ENCODE results near the gene RAB11FIP3.

RAB11FIP3 gene

DNA sequence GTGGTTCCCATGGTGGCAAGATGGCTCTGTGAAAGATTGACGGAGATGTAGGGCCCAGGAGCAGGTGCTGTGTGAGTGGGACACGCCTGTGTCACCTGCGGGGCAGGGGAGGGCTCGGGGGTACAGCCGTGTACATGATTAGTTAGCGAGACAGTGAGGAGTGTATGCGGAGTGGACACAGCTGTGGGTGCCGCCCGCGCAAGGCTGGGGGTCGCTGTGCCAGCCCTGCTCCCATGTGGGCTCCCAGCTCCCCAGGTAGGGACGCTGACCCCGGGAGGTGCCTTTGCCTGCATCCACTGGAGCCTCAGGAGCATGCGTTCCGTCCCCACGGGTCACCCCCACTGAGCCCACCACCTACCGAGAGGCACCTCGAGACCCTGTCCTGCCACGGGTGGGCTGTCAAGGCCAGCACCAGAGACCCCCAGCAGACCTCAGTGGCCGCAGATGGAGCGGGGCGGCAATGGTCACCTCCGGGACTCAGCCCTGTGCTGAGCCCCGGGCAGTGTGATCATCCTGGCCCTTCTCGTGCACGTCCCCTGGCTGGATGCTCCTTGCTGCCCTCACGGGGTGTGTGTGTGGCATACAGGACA, 109.5 kb downstream of the RAB11FIP3 start:
- DNase-seq = no peak

DNA sequence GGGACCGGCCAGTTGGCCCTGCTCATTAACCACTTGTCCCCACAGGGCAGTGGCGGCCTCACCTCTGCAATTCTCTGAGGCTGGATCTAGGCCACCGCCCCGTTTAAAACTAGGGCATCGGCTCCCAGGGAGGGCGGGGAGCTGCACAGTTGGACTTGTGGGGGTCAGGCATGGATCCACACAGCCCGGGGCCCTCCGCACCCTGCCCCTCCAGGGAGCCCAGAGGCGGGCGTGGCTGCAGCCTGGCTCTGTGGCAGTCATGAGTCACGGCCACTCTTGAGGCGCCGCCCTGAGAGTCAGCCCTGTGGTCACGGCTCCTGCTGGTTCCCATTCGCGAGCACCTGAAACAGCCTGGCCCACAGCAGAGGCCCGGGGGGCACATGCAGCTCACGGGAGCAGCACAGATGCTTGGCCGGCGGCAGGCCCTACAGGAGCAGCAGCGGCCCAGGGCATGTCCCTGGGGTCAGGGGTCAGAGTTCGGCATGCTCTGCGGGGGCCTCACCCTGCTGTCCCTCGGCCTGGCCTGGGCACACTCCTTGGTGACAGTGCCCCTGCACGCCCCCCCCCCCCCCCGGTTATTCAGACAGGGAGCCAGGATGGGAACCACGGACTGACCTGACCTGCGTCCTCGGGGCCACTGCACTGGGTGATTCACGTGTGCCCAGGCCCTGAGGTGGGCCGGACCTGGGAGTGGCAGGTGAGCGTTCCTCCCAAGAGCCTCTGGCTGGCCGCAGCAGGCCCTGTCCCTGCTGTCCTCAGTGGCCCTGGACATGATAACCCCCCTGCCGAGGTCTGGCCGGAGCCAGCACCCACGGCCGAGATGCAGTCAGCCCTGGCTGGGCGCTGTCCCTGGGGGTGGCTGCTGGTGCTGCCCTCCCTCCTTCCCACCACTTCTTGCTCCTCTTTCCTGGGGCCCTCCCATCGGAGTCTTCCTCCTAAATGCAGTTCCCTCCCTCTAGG, 110.3 kb downstream of the RAB11FIP3 start:
- DNase-seq = no peak

DNA sequence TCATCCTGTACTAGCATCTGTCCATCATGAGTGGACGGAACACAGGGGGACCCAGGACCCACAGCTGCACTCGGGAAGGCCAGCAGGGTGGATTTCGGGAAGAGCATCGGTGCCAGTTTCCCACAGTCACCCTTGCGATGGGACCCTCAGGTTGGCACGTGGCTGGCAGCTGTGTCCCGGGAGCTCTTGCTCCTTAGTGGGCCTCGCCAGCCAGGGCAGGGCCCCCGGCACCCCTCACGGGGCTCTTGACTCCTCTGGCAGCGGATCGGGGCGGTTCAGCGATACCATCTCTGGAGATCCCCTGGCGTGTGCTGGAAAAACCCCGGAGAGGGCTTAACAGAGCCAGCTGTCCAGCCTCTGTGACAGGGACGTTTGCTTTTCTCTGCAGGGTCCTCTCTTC, 111.3 kb downstream of the RAB11FIP3 start:
- no peak for DNase-seq

GRCh38 chr16:537415-538335, 112.2 kb downstream of the RAB11FIP3 start:
- no peak for DNase-seq

DNA sequence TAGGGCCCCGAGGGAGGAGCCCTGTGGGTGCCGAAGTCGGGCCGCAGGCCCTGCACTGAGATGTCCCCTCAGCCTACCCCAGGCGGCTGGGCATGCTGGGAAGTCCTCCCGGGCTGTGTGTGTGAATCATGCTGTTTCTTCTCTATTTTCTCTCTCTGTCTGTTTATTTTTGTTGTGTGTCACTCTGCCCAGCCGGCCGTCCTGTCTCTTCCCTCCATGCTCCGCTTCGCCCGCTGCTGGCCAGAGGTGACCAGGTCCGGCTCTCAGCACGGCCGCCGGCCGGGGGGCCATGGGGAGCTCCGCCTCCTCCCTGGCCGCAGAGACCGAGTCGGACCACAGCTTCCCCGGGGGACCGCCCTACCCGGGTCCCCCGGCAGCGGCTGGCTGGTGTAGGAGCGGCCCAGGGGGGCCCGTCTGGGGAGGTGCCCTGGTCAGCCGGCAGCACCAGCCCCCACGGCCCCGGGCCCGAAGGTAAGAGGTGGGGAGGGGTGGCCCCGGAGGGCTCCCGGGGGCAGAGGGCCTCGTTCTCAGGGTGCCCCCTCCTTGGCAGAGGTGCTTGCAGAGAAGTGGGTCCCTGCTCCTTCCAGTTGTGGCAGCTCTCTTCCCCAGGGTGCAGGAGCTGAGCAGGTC, 114.6 kb downstream of the RAB11FIP3 start:
- DNase-seq = no peak

DNA sequence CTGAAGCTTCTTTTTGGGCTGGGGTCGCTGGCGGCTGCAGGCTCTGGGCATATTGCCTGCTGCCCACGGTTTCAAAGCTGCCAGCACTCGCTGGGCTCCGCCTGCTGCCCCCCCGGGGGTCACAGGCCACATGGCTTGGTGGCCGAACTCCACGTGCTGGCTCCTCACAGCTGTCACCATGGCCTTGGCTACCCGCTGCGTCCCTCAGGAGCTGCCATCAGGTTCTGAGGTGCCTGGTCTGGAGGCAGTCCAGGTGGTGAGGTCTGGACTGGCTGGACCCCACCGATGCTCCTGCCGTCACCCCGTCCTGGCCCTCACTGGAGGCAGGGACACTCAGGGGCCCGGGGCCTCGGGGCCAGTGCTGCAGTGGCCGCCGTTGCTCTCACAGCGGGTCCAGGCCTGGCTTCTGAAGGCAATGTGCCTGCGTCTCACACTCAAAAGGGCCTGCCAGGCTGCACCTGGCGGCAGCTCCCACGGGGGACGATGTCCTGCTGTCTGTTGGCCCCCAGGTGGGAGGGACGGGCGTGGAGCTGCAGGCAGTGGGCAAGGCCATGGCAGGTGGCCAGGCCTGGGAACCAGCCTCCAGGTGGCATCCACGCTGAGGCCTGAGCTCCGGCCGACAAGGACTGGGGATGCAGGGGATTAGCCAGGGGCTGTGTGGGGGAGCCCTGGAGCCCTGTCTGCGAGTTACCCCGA, 115.3 kb downstream of the RAB11FIP3 start:
- no peak for DNase-seq

DNA sequence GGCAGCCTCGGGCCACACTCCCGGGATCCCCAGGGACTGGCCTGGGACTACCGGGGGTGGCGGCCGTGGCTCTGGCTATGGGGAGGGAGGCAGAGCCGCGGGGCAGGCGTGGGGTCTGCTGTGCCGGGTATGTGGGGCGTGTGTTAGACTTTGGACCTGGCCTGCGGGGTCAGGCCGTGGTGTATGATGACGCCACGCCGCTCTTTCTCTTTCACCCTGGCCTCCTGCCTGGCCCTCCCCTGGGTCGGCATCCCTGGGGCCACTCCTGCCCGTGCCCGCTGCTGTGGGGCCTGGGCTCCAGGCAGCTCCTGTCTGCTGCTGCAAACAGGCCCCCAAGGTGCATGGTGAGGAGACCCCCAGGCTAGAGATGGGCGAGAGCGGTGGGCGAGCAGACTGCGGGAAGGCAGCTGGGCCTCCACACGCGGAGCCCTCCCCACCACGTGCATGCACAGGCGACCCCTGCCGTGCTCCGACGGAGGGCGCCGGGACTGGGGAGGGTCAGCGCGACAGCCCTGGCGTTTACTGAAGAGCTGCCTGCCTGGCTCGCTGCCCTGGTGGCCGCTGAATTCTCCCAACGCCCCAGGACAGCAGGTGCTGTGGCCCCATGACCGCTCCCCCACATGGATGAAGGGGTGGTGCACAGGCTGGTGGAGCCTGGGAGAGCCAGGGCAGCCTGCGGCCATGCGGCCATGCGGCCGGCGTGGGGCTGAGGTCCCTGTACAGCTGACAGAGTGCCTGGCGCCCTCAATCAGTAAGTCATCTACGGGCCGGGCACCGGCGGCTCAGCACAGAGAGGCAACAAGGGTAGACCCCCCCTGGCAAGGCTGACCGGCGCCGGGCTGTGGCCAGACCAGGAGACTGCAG, 118.1 kb downstream of the RAB11FIP3 start:
- no peak for DNase-seq

DNA sequence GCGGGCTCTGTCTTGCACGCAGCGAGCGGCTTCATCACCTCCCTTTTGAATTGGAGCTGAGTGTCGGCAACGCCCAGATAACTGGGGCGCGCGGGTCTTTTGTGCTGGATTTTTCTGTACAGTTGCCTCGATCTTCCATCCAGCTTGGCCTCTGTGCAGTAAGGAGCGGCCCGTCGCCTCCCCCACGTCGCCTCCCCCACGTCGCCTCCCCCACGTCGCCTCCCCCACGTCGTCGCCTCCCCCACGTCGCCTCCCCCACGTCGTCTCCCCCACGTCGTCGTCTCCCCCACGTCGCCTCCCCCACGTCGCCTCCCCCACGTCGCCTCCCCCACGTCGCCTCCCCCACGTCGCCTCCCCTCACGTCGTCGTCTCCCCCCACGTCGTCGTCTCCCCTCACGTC, 119.1 kb downstream of the RAB11FIP3 start:
- DNase-seq = no peak

GRCh38 chr16:546909-547770, 121.7 kb downstream of the RAB11FIP3 start:
- peak; percentile 53 for DNase-seq

GRCh38 chr16:548586-548985, 123.1 kb downstream of the RAB11FIP3 start:
- no peak for DNase-seq

DNA sequence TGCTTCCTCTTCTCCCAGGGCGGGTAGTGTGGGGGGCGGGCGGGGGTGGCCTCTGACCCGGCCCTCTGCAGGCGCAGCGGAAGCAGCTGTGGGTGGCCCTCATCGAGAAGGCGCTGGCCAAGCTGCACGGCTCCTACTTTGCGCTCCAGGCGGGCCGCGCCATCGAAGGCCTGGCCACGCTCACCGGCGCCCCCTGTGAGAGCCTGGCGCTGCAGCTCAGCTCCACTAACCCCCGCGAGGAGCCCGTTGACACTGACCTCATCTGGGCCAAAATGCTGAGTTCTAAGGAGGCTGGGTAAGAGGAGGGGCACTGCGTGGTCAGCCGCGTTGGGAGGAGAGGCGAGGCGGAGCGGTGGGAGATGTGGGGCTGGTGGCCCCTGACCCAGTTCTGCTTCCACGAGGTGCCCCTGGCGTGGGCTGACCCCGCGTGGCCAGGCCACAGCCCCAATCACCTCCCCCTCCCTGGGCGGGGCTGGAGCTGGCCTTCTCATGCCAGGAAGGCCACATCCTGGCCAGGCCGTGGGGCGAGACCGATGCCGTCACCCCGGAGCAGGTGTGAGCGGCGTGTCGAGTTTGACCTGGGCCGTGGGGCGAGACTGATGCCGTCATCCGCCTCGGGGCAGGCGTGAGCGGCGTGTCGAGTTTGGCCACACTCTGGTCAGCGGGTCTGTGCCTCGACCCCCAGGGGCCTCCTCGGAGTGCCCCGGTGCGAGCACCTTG, 124.3 kb downstream of the RAB11FIP3 start:
- DNase-seq = no peak

GRCh38 chr16:551210-551609, 125.8 kb downstream of the RAB11FIP3 start:
- no peak for DNase-seq

DNA sequence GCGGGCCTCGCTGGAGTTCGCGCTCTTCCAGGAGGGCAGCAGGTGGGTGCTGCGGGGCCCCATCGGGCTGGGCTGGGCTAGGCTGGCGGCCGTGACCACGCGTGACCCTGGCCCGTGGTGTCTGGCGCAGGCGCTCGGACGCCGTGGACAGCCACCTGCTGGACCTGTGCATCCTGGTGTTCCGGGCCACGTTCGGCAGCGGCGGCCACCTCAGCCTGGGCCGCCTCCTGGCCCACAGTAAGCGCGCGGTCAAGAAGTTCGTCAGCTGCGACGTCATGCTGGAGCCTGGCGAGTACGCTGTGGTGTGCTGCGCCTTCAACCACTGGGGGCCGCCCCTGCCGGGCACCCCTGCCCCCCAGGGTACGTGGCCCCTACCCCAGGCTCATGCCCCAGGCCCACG, 126.7 kb downstream of the RAB11FIP3 start:
- DNase-seq = no peak

DNA sequence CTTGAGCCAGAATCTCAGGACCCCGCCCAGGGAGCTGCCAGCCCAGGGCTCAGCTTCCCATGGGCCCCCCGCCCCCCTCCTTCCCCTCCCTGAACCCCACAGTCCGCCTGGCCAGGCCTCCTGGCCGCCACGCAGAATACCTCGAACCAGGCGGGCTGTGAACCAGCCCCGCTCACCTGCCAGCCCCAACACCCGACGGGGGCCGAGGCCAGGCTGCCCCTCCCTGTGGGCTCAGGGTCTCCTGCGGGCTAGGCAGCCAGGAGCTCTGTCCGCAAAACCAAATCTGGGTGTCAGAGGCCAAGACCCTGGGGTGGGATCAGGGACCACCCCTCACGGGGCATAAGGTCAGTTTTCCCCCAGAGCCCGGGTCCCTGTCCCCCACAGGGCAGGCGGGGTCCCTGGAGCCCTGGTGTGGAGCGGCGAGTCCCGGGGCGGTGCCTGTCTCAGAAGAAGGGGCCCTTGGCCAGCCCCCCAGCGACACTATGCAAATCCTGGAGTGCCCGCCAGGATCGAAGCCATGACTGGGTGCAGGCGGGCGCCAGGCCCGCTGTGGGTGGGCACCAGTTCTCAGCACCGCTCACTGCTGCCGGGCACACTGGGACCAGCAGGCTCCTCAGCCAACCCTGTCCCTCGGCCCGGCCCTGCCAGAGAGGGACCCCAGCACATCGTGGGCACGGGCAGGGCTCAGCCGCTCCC, 128.3 kb downstream of the RAB11FIP3 start:
- DNase-seq = no peak

- DNase-seq = no peak
Observed at GRCh38 chr16:554297-554621, 128.8 kb downstream of the RAB11FIP3 start.

DNA sequence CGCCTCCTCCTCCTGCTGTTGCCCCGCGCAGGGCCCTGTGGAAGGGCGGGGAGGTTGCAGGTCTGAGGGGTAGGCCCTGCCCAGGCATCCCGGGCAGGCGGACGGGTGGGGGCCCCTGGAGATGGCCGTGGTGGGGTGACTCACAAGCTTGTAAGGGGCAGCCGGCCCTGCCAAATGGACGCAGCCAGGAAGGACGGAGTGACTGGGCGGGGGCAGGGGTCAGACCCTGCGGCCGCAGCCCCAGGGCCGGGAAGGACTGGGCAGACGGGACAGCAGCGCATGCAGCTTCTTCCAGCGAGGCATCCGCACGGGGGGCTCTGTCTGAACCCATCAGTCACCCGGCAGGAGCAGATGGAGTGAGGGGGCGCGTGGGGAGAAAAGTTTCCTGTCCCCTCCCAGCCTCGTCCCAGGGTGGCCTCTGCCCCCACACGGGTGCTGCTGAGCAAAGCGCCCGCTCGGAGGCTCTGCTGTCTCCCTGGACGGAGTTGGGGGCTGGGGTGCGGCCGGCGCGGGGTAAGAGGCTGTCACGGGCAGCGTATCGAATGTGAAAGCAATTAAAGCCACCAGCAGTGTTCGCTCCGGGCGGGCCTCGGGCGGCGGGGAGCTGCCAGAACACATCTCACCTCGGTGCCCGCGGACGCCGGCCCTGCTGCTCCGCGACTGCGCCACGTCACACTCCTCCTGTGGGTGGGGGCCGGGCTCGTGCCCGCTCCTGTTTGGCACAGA, 129.4 kb downstream of the RAB11FIP3 start:
- no peak for DNase-seq

GRCh38 chr16:555528-556473, 130.4 kb downstream of the RAB11FIP3 start:
- DNase-seq = no peak
